ENCODE measurements around the gene TMEM245. TPM values are rescaled to one million over a fixed set of nuclear protein-coding genes. Genes with fewer than 3 reads are reported as not detected.

The TMEM245 gene
- total RNA-seq, 2 experiments from 2014 or later = 22.6 to 24.4 TPM

GRCh38 chr9:109001275-109001676 lies 118.5 kb downstream of the TMEM245 start:
- ChIA-PET CTCF (no interaction called here), POLR2A (no interaction called here)
- no peak for TF ChIP-seq CTCF (IDR thresholded peaks at IDR 0.05)
- H3K4me3 ChIP-seq (ENCODE audit: low read length) = no peak overlapping the region
- ATAC-seq (ENCODE audit: poor library complexity) = no peak
- peaks cover 0 to 2% of the 10 kb centered on the region in 2 experiments for H3K27me3 ChIP-seq (ENCODE audit: control insufficient read depth in 1 of 2, insufficient read depth in 2 of 2, low read length in 2 of 2)
- H3K27ac ChIP-seq (ENCODE audit: low read depth in 1 of 2, low read length in 2 of 2) = no peak overlapping the region
- Mint-ChIP-seq H3K36me3 (ENCODE audit: low read depth) (no peaks in the 10 kb centered on the region), H3K27ac (no peak overlapping the region), H3K4me3 (no peak overlapping the region), H3K4me1 (ENCODE audit: low read depth) (peaks cover 6% of the 10 kb centered on the region), H3K27me3 (no peaks in the 10 kb centered on the region), H3K9me3 (peaks cover 10% of the 10 kb centered on the region)
- peaks cover 0 to 11% of the 10 kb centered on the region in 2 experiments for H3K9me3 ChIP-seq (ENCODE audit: control insufficient read depth in 1 of 2, insufficient read depth in 1 of 2, low read length in 2 of 2)
- H3K4me1 ChIP-seq (ENCODE audit: insufficient read depth, low read length) = no peaks in the 10 kb centered on the region
- intact Hi-C loops (cut with DNase I, micrococcal nuclease) = no loop called here
- no peak for DNase-seq
- no peaks in the 10 kb centered on the region for H3K36me3 ChIP-seq (ENCODE audit: insufficient read depth, low read length)

- H3K36me3 Mint-ChIP-seq (ENCODE audit: low read depth) = no peaks in the 10 kb centered on the region
- no peak for TF ChIP-seq CTCF (IDR thresholded peaks at IDR 0.05)
- H3K27ac ChIP-seq (ENCODE audit: low read depth in 1 of 2, low read length in 2 of 2) = no peak overlapping the region
- POLR2A ChIA-PET = no interaction called here
- DNase-seq (no peak), ATAC-seq (ENCODE audit: poor library complexity) (no peak)
- no peak overlapping the region for H3K27ac Mint-ChIP-seq
- no peak overlapping the region for H3K4me3 ChIP-seq (ENCODE audit: low read length)
- H3K36me3 ChIP-seq (ENCODE audit: insufficient read depth, low read length) = no peaks in the 10 kb centered on the region
- H3K9me3 Mint-ChIP-seq = no peaks in the 10 kb centered on the region
- no peaks in the 10 kb centered on the region for H3K27me3 Mint-ChIP-seq
- H3K27me3 ChIP-seq (ENCODE audit: control insufficient read depth in 1 of 2, insufficient read depth in 2 of 2, low read length in 2 of 2) = no peaks in the 10 kb centered on the region
- peaks cover 5% of the 10 kb centered on the region for H3K4me1 ChIP-seq (ENCODE audit: insufficient read depth, low read length)
- intact Hi-C loops (cut with DNase I, micrococcal nuclease) = no loop called here
- H3K9me3 ChIP-seq (ENCODE audit: control insufficient read depth in 1 of 2, insufficient read depth in 1 of 2, low read length in 2 of 2) = no peaks in the 10 kb centered on the region
- CTCF ChIA-PET = interaction anchor here (1.6 kb wide), 1 partner anchor 8 kb away, joined by 4 read pairs; no protein-coding TSS in a partner anchor
- no peak overlapping the region for H3K4me3 Mint-ChIP-seq
- peaks cover 14% of the 10 kb centered on the region for H3K4me1 Mint-ChIP-seq (ENCODE audit: low read depth)
Observed at GRCh38 chr9:108997112-108997511, 122.6 kb downstream of the TMEM245 start.

GRCh38 chr9:108996643-108997042 lies 123.1 kb downstream of the TMEM245 start:
- DNase-seq (no peak), ATAC-seq (ENCODE audit: poor library complexity) (no peak)
- Histone ChIP-seq H3K36me3 (ENCODE audit: insufficient read depth, low read length) (no peaks in the 10 kb centered on the region), H3K27ac (ENCODE audit: low read depth in 1 of 2, low read length in 2 of 2) (no peak overlapping the region), H3K4me1 (ENCODE audit: insufficient read depth, low read length) (peaks cover 5% of the 10 kb centered on the region), H3K4me3 (ENCODE audit: low read length) (no peak overlapping the region), H3K27me3 (ENCODE audit: control insufficient read depth in 1 of 2, insufficient read depth in 2 of 2, low read length in 2 of 2) (no peaks in the 10 kb centered on the region), H3K9me3 (ENCODE audit: control insufficient read depth in 1 of 2, insufficient read depth in 1 of 2, low read length in 2 of 2) (no peaks in the 10 kb centered on the region)
- Mint-ChIP-seq H3K9me3 (no peaks in the 10 kb centered on the region), H3K4me3 (no peak overlapping the region), H3K4me1 (ENCODE audit: low read depth) (peaks cover 14% of the 10 kb centered on the region), H3K27ac (no peak overlapping the region), H3K36me3 (ENCODE audit: low read depth) (no peaks in the 10 kb centered on the region), H3K27me3 (no peaks in the 10 kb centered on the region)
- intact Hi-C loops (cut with DNase I, micrococcal nuclease) = no loop called here
- POLR2A ChIA-PET = no interaction called here
- CTCF ChIA-PET = interaction anchor here (1.6 kb wide), 1 partner anchor 8 kb away, joined by 4 read pairs; no protein-coding TSS in a partner anchor
- TF ChIP-seq CTCF (IDR thresholded peaks at IDR 0.05) = no peak
